Inflammatory macrophage treated with lipopolysaccharide for 4 hours (primary cell): Measurements from ENCODE around the gene TTLL11.
"Not testable (repeated sequence)": the region's sequence is repeated elsewhere in the genome, so short reads cannot be mapped to it uniquely, and the experiment has no call there.

Source experiments
- DNase-seq: peaks from one replicate; pipeline ENCODE4 v3.0.0-alpha.2; 2020

TTLL11 gene

DNA sequence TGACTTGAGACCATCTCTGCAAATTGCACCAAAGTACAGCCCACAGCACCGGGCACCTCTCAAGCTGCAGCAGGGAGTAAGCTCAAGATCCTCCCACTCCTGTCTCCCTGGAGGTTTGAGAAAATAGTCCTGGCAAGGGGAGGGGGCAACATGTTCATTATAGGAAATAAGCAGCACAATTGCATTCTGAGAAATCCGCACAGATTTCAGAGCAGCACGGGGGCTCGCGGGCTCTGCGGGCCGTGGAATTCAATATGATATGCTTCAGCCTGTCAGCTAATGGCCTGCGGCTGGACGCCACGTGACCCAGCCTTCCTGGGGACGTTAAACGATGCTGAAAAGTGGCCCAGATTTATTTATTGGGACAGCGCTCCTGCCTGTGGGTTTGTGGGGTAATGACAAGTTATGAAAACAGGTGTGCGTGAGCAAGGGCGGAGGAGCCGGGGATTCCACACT, 285.3 kb downstream of the TTLL11 start:
- DNase-seq, result no peak

GRCh38 chr9:121807069-121807822, 285.9 kb downstream of the TTLL11 start:
- DNase-seq, result no peak

DNA sequence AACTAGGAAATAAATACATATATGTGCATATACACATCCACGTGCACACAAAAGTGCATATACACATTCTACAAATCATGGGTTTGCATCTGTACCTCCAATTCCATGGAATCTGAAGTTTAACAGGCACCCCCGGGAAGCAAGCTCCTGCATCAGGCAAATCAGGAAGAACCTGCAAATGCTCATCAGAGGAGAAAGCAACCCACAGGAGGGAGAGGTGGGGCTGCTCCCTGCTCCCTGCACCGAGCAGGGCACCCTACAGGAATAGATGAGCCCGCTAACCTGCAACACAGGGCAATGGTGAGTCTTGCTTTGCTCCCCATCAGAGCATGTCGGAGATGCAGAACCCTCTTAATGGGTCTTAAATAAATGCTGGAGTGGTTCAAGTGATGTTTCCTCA, 290.4 kb downstream of the TTLL11 start:
- DNase-seq, result no peak

GRCh38 chr9:121801579-121801978, 291.5 kb downstream of the TTLL11 start:
- DNase-seq, result no peak

- no peak for DNase-seq
Observed at GRCh38 chr9:121800376-121800775, 292.7 kb downstream of the TTLL11 start.

- DNase-seq, result no peak
Observed at GRCh38 chr9:121798941-121799340, 294.2 kb downstream of the TTLL11 start.

DNA sequence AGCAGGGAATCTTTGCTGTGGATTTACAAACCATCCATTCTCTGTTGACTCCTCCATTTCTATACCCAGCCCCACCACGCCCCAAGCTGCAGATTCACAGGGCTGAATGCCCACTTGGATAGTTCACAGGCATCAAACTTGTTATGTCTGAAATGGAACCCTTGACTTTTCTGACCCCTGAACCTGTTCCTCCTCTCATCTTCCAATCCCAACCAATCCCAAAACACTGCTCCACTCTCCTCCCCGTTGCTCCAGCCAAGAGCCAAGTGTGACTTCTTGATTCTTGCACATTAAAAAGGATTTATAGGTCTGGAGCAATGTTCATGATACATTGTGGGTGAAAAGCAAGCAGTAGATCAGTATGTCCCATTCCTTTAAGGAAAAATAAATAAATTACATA, 296.0 kb downstream of the TTLL11 start:
- DNase-seq, result no peak

DNA sequence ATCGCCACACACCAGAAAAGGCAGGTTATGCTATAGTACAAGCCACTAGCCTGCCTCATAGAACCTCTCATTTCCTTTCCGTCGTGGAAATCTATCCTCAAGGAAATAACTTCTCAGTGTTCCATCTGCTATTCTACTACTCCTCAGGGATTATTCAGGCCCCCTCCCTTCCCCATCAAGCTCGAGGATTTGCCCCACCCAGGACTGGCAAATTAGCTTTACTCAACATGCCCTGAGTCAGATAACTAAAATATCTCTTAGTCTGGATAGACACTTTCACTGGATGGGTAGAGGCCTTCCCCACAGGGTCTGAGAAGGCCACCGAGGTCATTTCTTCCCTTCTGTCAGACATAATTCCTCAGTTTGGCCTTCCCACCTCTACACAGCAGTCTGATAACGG, 298.8 kb downstream of the TTLL11 start:
- not testable (repeated sequence) for DNase-seq

DNA sequence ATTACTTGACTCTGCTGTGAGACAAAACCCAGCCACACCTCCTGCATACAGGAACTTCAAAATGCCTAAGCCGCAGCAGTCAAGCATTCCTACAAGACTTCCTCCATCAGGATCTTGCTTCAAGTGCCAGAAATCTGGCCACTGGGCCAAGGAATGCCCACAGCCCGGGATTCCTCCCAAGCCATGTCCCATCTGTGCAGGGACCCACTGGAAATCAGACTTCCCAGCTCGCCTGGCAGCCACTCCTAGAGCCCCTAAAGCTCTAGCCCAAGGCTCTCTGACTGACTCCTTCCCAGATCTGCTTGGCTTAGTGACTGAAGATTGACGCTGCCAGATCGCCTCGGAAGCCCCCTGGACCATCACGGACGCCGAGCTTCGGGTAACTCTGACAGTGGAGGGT, 300.6 kb downstream of the TTLL11 start:
- not testable (repeated sequence) for DNase-seq

DNA sequence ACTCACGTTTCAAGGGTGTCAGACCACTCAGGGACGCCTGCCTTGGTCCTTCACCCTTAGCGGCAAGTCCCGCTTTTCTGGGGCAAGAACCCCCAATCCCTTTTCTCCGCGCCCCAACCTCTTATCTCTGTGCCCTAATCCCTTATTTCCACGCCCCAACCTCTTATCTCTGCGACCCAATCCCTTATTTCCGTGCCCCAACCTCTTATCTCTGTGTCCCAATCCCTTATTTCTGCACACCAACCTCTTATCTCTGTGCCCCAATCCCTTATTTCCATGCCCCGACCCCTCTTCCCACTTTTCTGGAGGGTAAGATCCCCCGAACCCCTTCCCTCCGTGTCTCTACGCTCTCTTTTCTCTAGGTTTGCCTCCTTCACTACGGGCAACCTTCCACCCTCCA, 302.3 kb downstream of the TTLL11 start:
- DNase-seq, result no peak

DNA sequence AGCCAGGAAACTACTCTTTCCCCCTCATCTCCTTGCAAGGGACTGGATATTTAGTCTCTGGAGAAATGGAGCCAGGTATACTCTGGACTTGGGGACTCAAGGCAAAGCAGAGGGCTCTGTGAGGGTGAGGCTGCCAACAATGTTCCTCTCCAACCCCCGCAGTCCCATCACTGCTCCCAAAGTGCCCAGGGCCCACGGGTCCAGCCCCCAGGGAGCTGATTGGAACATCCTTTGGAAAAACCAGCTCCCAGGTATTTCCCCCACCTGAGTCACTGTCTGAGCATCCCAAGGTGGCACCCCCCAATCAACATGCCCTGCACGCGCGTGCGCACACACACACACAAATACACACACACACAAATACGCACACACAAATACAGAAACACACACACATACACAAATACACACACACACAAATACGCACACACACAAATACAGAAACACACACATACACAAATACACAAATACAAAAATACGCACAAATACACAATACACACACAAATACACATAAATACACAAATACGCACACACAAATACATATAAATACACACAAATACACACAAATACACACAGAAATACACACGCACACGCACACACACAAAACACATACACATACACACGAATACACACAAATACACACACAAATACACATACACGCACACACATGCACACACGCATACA, 304.3 kb downstream of the TTLL11 start:
- DNase-seq, result no peak

DNA sequence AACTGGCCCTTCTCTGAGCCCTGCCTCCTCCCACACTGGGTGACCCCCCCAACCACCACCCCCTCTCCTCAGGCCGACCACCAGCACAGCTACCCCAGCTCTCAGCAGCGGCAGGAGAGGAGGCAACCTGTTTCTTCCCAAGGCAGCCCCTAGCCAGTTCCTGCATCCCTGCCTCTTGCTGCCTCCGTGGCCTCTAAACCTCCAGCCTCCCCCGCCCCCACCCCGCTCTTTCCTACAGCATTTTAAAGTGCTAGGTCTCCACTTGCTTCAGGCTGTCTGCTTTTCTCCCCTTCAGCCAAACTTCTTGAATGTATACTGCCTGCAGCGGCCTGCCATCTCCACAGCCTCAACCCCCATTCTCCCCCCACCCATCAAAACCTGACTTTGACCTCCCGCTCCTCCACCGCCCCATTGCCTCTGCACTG, 306.1 kb downstream of the TTLL11 start:
- DNase-seq, result no peak

DNA sequence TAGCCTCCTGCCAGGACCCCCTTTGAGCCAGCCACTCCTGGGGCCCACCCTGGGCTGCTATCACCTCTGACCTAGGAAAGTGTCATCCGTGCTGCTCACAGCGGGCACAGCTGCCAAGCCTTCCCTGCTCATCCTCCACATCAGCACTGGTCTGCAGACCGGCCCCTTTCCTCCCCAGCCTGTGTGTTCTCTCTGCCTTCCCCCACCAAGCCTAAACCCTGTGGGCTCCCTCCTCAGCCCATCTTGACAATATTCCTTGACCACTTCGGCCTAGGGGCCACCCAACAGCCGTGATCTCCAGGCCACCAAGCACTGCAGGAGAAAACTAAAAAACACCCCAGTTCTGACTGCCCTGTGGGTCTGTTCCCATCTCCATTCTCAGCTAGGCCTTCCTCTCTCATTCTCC, 306.6 kb downstream of the TTLL11 start:
- no peak for DNase-seq

GRCh38 chr9:121785673-121786542, 307.2 kb downstream of the TTLL11 start:
- DNase-seq, result no peak

GRCh38 chr9:121784731-121785411, 308.2 kb downstream of the TTLL11 start:
- no peak for DNase-seq

GRCh38 chr9:121783521-121784507, 309.3 kb downstream of the TTLL11 start:
- no peak for DNase-seq

DNA sequence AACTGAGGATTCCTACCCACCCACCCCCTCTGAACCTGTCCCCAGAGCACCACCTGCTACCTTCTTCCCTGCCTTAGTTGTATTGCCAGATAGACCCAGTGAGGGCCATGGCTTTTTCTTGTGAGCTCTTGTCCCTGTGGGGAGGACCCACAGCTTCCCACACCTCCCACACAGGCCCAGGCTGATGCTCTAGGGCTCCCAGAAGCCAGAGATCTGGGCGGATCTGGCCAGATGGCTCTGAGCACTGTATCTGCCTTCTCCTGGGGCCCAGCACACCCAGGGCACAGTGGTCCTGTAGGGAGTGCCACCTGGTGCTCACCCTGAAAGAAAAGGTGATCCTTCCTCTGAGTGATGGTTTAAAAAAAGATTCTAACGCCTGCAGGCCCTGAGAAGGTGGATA, 310.0 kb downstream of the TTLL11 start:
- no peak for DNase-seq

- no peak for DNase-seq
Observed at GRCh38 chr9:121782514-121783110, 310.5 kb downstream of the TTLL11 start.

DNA sequence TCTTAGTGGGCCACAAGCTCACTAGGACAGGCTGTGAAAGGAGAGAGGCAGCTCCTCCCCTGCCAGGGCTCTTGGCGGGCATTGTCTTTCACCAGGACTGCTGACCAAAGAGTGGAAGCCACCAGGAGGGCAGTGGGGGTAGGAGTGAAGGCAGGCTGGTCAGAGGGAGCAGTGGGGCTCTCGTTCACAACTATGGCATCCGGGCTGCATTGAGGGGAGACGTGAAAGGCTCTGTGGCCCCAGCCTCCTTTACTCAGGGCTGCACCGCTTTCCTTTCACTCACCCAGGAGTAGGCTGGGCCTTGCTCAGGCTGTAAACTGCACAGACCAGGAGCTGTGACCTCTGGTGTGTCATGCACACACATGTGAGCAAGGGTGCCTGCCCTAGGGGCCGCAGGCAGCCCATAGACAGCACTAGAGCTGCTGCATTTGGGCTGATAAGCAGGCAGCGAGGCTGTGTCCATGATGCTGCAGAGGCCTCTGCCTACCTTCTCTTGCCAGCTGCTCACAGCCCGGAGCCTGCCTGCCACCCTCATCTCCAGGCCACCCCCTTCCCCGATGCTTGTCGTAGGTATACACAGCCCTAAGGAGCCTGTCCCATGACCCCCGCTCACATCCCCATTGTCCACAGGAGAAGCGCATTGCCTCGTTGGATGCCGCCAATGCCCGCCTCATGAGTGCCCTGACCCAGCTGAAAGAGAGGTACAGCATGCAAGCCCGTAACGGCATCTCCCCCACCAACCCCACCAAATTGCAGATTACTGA, 311.2 kb downstream of the TTLL11 start:
- no peak for DNase-seq

- no peak for DNase-seq
Observed at GRCh38 chr9:121781145-121781548, 312.0 kb downstream of the TTLL11 start.
